ENCODE measurements around the gene SSTR3.

DNA sequence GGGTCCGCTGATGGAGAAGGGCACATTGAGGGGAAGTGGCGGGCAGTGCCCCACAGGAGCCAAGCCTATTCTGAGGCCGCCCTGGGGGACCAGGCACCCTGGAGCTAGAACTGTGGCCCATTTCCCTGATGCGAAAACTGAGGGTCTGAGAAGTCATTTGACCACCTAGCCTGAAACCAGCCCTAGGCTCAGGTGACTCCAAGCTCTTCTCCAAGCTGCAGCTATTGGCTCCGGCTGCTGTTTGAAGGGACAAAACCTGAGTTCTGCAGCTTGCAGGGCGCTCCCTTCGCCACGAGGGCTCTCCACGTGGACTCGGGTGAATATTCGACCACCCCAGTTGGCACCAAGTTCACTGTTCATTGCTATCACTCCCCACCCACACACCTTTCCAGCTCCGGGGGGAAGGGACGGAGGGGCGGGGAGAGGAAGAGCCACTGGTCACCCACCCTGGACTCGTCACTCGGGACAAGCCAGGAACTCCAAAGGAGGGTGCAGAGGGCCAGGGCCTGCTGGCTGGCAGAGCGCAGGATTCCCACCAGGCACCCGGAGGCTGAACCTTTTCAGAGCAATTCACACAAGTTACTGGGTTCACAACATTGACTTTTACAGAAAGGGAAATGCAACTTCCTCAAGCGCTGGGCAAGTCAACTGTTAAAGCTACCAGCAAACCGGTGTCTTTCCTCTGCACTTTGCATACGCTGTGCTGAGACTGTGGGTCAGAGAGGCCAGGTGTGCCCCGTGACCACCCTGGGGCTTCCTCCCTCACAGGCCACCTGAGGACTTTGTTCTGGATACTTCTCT is 32.8 kb upstream of the SSTR3 start:
- TF ChIP-seq GABPA (IDR thresholded peaks at IDR 0.05; ENCODE audit: low read depth) (no peak), POLR2AphosphoS5 (IDR thresholded peaks at IDR 0.05; ENCODE audit: low read depth) (no peak), CTCF (IDR thresholded peaks at IDR 0.05; ENCODE audit: insufficient read depth, low read length) (no peak)

Measured in HL-60 (cell line).